GM23338 (cell line): Measurements from ENCODE around the gene OR6B2. TPM values are rescaled to one million over a fixed set of nuclear protein-coding genes. Genes with fewer than 3 reads are reported as not detected.

Source experiments
- ATAC-seq: fragments of 200-7000 bp; cut with Tn5 transposase; 3 replicates; pipeline ENCODE4 v1.9.1; 2020
- DNase-seq: peaks from one replicate; pipeline ENCODE4 v3.0.0-alpha.2; 2015; ENCODE audit warnings: low spot score
- H2AFZ ChIP-seq: fragments of 200-600 bp; sonication (generic); 2 replicates; pipeline ENCODE4 v1.8.0; 2016; ENCODE audit warnings: antibody characterized with exemption, mild to moderate bottlenecking, moderate library complexity
- H3F3A ChIP-seq: fragments of 200-600 bp; sonication (generic); replicated peaks from 2 replicates; pipeline ENCODE4 v1.8.0; 2017; ENCODE audit warnings: antibody characterized with exemption, mixed run types, low read depth
- H3K27ac ChIP-seq: fragments of 200-600 bp; sonication (generic); 2 replicates; pipeline ENCODE4 v1.6.1; 2016; ENCODE audit warnings: low read depth
- H3K27me3 ChIP-seq: fragments of 200-600 bp; sonication (generic); 2 replicates; pipeline ENCODE4 v1.8.0; 2016; ENCODE audit warnings: mild to moderate bottlenecking, mixed run types, moderate library complexity; ENCODE audit not compliant: insufficient read depth
- H3K36me3 ChIP-seq: fragments of 200-600 bp; sonication (generic); 2 replicates; pipeline ENCODE4 v1.8.0; 2016; ENCODE audit warnings: mild to moderate bottlenecking; ENCODE audit not compliant: insufficient read depth
- H3K4me1 ChIP-seq: fragments of 200-600 bp; sonication (generic); 2 replicates; pipeline ENCODE4 v1.8.0; 2016; ENCODE audit warnings: mild to moderate bottlenecking, moderate library complexity; ENCODE audit not compliant: insufficient read depth
- H3K4me2 ChIP-seq: fragments of 200-600 bp; sonication (generic); 2 replicates; pipeline ENCODE4 v1.7.1; 2017; ENCODE audit warnings: mixed run types
- H3K4me3 ChIP-seq: fragments of 200-600 bp; sonication (generic); 2 replicates; pipeline ENCODE4 v1.6.1; 2016; ENCODE audit warnings: mixed run types
- H3K79me2 ChIP-seq: fragments of 200-600 bp; sonication (generic); replicated peaks from 2 replicates; pipeline ENCODE4 v1.8.0; 2017; ENCODE audit warnings: mild to moderate bottlenecking; ENCODE audit not compliant: insufficient read depth
- H3K9me2 ChIP-seq: fragments of 200-600 bp; sonication (generic); 2 replicates; pipeline ENCODE4 v1.8.0; 2017; ENCODE audit not compliant: insufficient read depth
- H4K20me1 ChIP-seq: fragments of 200-600 bp; sonication (generic); replicated peaks from 2 replicates; pipeline ENCODE4 v1.8.0; 2017; ENCODE audit warnings: mild to moderate bottlenecking; ENCODE audit not compliant: insufficient read depth
- H3K27ac Mint-ChIP-seq: 2 replicates; pipeline ENCODE4 v1.8.0; 2020; ENCODE audit warnings: inconsistent platforms, mild to moderate bottlenecking, moderate library complexity, mixed read lengths
- H3K27me3 Mint-ChIP-seq: 3 replicates; pipeline ENCODE4 v1.8.0; 2022; ENCODE audit warnings: low read depth, mild to moderate bottlenecking, moderate library complexity, mixed read lengths, inconsistent platforms; ENCODE audit not compliant: insufficient read depth, poor library complexity
- H3K36me3 Mint-ChIP-seq: 3 replicates; pipeline ENCODE4 v1.8.0; 2021; ENCODE audit warnings: low read depth, mild to moderate bottlenecking, inconsistent platforms, moderate library complexity, mixed read lengths
- H3K4me1 Mint-ChIP-seq: 3 replicates; pipeline ENCODE4 v1.8.0; 2020; ENCODE audit warnings: mild to moderate bottlenecking, inconsistent platforms, mixed read lengths
- H3K4me3 Mint-ChIP-seq: 3 replicates; pipeline ENCODE4 v1.8.0; 2021; ENCODE audit warnings: moderate library complexity, mild to moderate bottlenecking, inconsistent platforms, mixed read lengths
- H3K9me3 Mint-ChIP-seq: 3 replicates; pipeline ENCODE4 v1.8.0; 2020; ENCODE audit warnings: moderate library complexity, mild to moderate bottlenecking, inconsistent platforms, mixed read lengths
- CTCF ChIP-seq, 2 experiments: fragments of 200-600 bp in 1 of 2; sonication (generic) in 1 of 2; conservative IDR thresholded peaks; 2 replicates each; pipeline versions ENCODE4 v1.5.1 to v1.6.1; 2016 to 2017; ENCODE audit warnings: antibody characterized with exemption in 2 of 2, low read depth in 2 of 2, mild to moderate bottlenecking in 2 of 2, moderate library complexity in 1 of 2
- ETS1 ChIP-seq: IDR thresholded peaks from 2 replicates; pipeline ENCODE4 v1.6.1; 2016; ENCODE audit warnings: antibody characterized with exemption
- EZH2phosphoT487 ChIP-seq: fragments of 200-600 bp; sonication (generic); IDR thresholded peaks from one replicate; pipeline ENCODE4 v1.8.1; 2018; ENCODE audit warnings: antibody characterized with exemption; ENCODE audit not compliant: unreplicated experiment
- JUNB ChIP-seq: IDR thresholded peaks from one replicate; pipeline ENCODE4 v1.6.1; 2016; ENCODE audit warnings: antibody characterized with exemption; ENCODE audit not compliant: unreplicated experiment
- NANOG ChIP-seq: IDR thresholded peaks from 2 replicates; pipeline ENCODE4 v1.6.1; 2016; ENCODE audit warnings: antibody characterized with exemption, borderline replicate concordance
- POLR2AphosphoS5 ChIP-seq: IDR thresholded peaks from 2 replicates; pipeline ENCODE4 v1.6.1; 2016; ENCODE audit warnings: antibody characterized with exemption, low read depth
- REST ChIP-seq: IDR thresholded peaks from one replicate; pipeline ENCODE4 v1.6.1; 2018; ENCODE audit warnings: antibody characterized with exemption; ENCODE audit not compliant: unreplicated experiment
- STAT1 ChIP-seq: IDR thresholded peaks from one replicate; pipeline ENCODE4 v1.6.1; 2016; ENCODE audit warnings: antibody characterized with exemption; ENCODE audit not compliant: unreplicated experiment
- ZNF114 ChIP-seq: fragments of 250-450 bp; sonication (Bioruptor Pico); IDR thresholded peaks from 2 replicates; pipeline ENCODE4 v1.5.0; 2020; ENCODE audit warnings: mild to moderate bottlenecking, moderate library complexity
- ZNF331 ChIP-seq: fragments of 250-450 bp; sonication (Bioruptor Pico); IDR thresholded peaks from 2 replicates; pipeline ENCODE4 v1.5.0; 2020; ENCODE audit warnings: low read depth, mild to moderate bottlenecking, moderate library complexity
- ZNF462 ChIP-seq: fragments of 250-450 bp; sonication (Bioruptor Pico); IDR thresholded peaks from 2 replicates; pipeline ENCODE4 v1.5.0; 2020; ENCODE audit warnings: mild to moderate bottlenecking, moderate library complexity
- polyA plus RNA-seq: library from polyadenylated mRNA; unstranded; fragments of >200 nt; fragmentation: Nextera tagmentation; extraction: Ambion mirVana; gene quantifications from 2 replicates; pipeline ENCODE4 v1.2.1, GENCODE V29; 2016
- total RNA-seq: library from RNA; depleted of rRNA; stranded (reverse); fragments of >200 nt; shearing (Covaris generic); gene quantifications from 2 replicates; pipeline ENCODE4 v1.2.3, GENCODE V29; 2014

The OR6B2 gene
- total and polyA plus RNA-seq, 2 experiments from 2014 or later, result not detected

- no peak overlapping the region for H3K4me3 ChIP-seq
- no peak overlapping the region for H3K27ac ChIP-seq
- DNase-seq (no peak), ATAC-seq (no peak)
- H3K27me3 ChIP-seq, result no peaks in the 10 kb centered on the region
- H3K9me2 ChIP-seq, result peaks cover 17% of the 10 kb centered on the region
- H3K4me3 Mint-ChIP-seq, result no peak overlapping the region
- peaks cover 3% of the 10 kb centered on the region; the same call in 1 of the 3 replicates for H3K36me3 Mint-ChIP-seq
- peaks cover 21% of the 10 kb centered on the region; the same call in 2 of the 3 replicates for H3K9me3 Mint-ChIP-seq
- no peaks in the 10 kb centered on the region for H4K20me1 ChIP-seq
- H3F3A ChIP-seq, result 0 out of 2 replicates have a peak, but pooled peaks cover 3% of the 10 kb centered on the region
- TF ChIP-seq POLR2AphosphoS5, result no peak
- TF ChIP-seq ZNF331 (CRISPR knock-in tag), result no peak
- no peak for TF ChIP-seq JUNB
- TF ChIP-seq ZNF462 (CRISPR knock-in tag), result no peak
- TF ChIP-seq ZNF114 (CRISPR knock-in tag), result no peak
- TF ChIP-seq NANOG, result no peak
- TF ChIP-seq CTCF (conservative IDR thresholded peaks at IDR 0.05; ENCODE audit: low read depth in 2 of 2), result no peak
- TF ChIP-seq REST, result no peak
- TF ChIP-seq STAT1, result no peak
- no peak for TF ChIP-seq ETS1
- TF ChIP-seq EZH2phosphoT487, result no peak
- H3K4me1 ChIP-seq, result peaks cover 19% of the 10 kb centered on the region
- H3K4me1 Mint-ChIP-seq, result peaks cover 15% of the 10 kb centered on the region
- no peak overlapping the region for H2AFZ ChIP-seq
- H3K4me2 ChIP-seq, result no peak overlapping the region
- H3K36me3 ChIP-seq, result no peaks in the 10 kb centered on the region; the same call in 1 of the 2 replicates
- no peaks in the 10 kb centered on the region for H3K27me3 Mint-ChIP-seq
- no peaks in the 10 kb centered on the region for H3K79me2 ChIP-seq
- H3K27ac Mint-ChIP-seq, result no peak overlapping the region
Measured at GRCh38 chr2:240070907-240071306, 40.7 kb upstream of the OR6B2 start.
